PC-3 (cell line): ENCODE results near the gene CHFR.

Experiments
- EZH2 ChIP-seq: fragments of 300-600 bp; sonication (generic); IDR thresholded peaks from one replicate; pipeline ENCODE4 v1.6.1; 2017; ENCODE audit warnings: antibody characterized with exemption, mild to moderate bottlenecking, low read length; ENCODE audit not compliant: unreplicated experiment
- EZH2phosphoT487 ChIP-seq: fragments of 300-600 bp; sonication (generic); IDR thresholded peaks from 2 replicates; pipeline ENCODE4 v1.6.1; 2018; ENCODE audit warnings: mild to moderate bottlenecking, antibody characterized with exemption, low read length, borderline replicate concordance
- TF ChIP-seq, protein P1 (sequence below): fragments of 300-600 bp; sonication (generic); conservative IDR thresholded peaks from 2 replicates; pipeline ENCODE4 v1.5.1; 2017; ENCODE audit warnings: antibody characterized with exemption, low read depth, mild to moderate bottlenecking, low read length

DNA sequence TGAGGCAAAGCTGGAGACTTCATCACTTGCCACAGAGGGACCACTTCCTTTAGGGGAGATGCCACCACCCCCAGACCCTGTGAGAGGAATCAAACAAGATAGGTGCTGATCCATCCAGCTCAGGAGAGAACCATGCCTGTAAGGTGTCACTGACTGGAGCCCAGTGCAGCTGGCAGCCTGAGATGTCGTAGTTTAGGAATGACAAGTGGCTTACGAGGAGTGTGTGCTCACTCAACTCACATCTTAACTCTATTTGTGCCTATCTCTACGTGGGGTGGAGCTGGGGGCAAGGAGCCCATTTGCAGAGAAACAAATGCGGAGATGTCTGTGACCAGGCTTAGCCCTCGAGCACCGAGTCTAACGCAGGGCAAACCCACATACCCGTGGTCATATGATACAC, 25.8 kb downstream of the CHFR start:
- TF ChIP-seq, protein P1, sequence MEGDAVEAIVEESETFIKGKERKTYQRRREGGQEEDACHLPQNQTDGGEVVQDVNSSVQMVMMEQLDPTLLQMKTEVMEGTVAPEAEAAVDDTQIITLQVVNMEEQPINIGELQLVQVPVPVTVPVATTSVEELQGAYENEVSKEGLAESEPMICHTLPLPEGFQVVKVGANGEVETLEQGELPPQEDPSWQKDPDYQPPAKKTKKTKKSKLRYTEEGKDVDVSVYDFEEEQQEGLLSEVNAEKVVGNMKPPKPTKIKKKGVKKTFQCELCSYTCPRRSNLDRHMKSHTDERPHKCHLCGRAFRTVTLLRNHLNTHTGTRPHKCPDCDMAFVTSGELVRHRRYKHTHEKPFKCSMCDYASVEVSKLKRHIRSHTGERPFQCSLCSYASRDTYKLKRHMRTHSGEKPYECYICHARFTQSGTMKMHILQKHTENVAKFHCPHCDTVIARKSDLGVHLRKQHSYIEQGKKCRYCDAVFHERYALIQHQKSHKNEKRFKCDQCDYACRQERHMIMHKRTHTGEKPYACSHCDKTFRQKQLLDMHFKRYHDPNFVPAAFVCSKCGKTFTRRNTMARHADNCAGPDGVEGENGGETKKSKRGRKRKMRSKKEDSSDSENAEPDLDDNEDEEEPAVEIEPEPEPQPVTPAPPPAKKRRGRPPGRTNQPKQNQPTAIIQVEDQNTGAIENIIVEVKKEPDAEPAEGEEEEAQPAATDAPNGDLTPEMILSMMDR: no peak
- TF ChIP-seq EZH2phosphoT487 (no peak), EZH2 (no peak)
